Endodermal cell (in vitro differentiated cells): ENCODE data around the gene SPOCK1. TPM values are rescaled to one million over a fixed set of nuclear protein-coding genes. Genes with fewer than 3 reads are reported as not detected.

Experiments used
- DNase-seq: peaks from one replicate; pipeline ENCODE4 v3.0.0-alpha.2; 2017
- H3K27ac ChIP-seq: 2 replicates; pipeline ENCODE4 v1.5.1; 2013; ENCODE audit warnings: mild to moderate bottlenecking, low read depth, low read length, moderate library complexity
- H3K27me3 ChIP-seq: 2 replicates; pipeline ENCODE4 v1.6.1; 2013; ENCODE audit warnings: mild to moderate bottlenecking, low read length, moderate library complexity; ENCODE audit not compliant: insufficient read depth, control insufficient read depth, poor library complexity, severe bottlenecking
- H3K36me3 ChIP-seq: 2 replicates; pipeline ENCODE4 v1.7.0; 2013; ENCODE audit warnings: mild to moderate bottlenecking, low read length, moderate library complexity; ENCODE audit not compliant: control insufficient read depth, insufficient read depth
- H3K4me1 ChIP-seq: one replicate; pipeline ENCODE4 v1.7.0; 2013; ENCODE audit warnings: low read length; ENCODE audit not compliant: control insufficient read depth, insufficient read depth
- H3K4me3 ChIP-seq: 2 replicates; pipeline ENCODE4 v1.5.1; 2013; ENCODE audit warnings: mild to moderate bottlenecking, low read length, moderate library complexity
- H3K9ac ChIP-seq: 2 replicates; pipeline ENCODE4 v1.6.1; 2013; ENCODE audit warnings: mild to moderate bottlenecking, low read length, moderate library complexity; ENCODE audit not compliant: poor library complexity, severe bottlenecking; ENCODE audit errors: extremely low read depth
- H3K9me3 ChIP-seq: 2 replicates; pipeline ENCODE4 v1.6.1; 2013; ENCODE audit warnings: mild to moderate bottlenecking, low read length, moderate library complexity; ENCODE audit not compliant: control insufficient read depth
- H3K27ac Mint-ChIP-seq: 2 replicates; pipeline ENCODE4 v1.8.0; 2020; ENCODE audit warnings: mixed read lengths
- H3K27me3 Mint-ChIP-seq: 2 replicates; pipeline ENCODE4 v1.8.0; 2021; ENCODE audit warnings: mild to moderate bottlenecking, mixed read lengths; ENCODE audit not compliant: insufficient read depth
- H3K36me3 Mint-ChIP-seq: 2 replicates; pipeline ENCODE4 v1.8.0; 2020; ENCODE audit warnings: low read depth, mixed read lengths
- H3K4me1 Mint-ChIP-seq: 2 replicates; pipeline ENCODE4 v1.8.0; 2020; ENCODE audit warnings: mixed read lengths
- H3K4me3 Mint-ChIP-seq: 2 replicates; pipeline ENCODE4 v1.8.0; 2020; ENCODE audit warnings: mild to moderate bottlenecking, moderate library complexity, mixed read lengths
- H3K9me3 Mint-ChIP-seq: 2 replicates; pipeline ENCODE4 v1.8.0; 2020; ENCODE audit warnings: mild to moderate bottlenecking, mixed read lengths
- CTCF ChIP-seq: fragments of 200-600 bp; sonication (generic); conservative IDR thresholded peaks from 2 replicates; pipeline ENCODE4 v1.5.0; 2021; ENCODE audit warnings: antibody characterized with exemption, mild to moderate bottlenecking
- WGBS, 2 experiments: methylation state at CpG; one replicate each; pipeline versions ENCODE4 v1.1.5 to v1.1.7; 2013; ENCODE audit warnings: missing lambda C conversion rate in 2 of 2, mixed read lengths in 1 of 2; ENCODE audit not compliant: insufficient coverage in 1 of 2, insufficient read length in 1 of 2; 5-methylcytosine and 5-hydroxymethylcytosine counted together
- total RNA-seq, 2 donors: library from RNA; stranded (reverse); fragmentation: NEBNext Ultra II Directional in 1 of 2; extraction: Animal tissue kit (Norgen Biotek cat#: 25700) in 1 of 2; gene quantifications; 2 replicates in 1 of 2; 3 replicates in 1 of 2; pipeline ENCODE4 v1.2.1, GENCODE V29; 2021

SPOCK1 gene
- total RNA-seq, 2 donors from 2014 or later: 25.8 to 39.8 TPM

GRCh38 chr5:137069358-137069757 is 429.8 kb downstream of the SPOCK1 start:
- no peak for DNase-seq
- Mint-ChIP-seq H3K27ac (no peak overlapping the region), H3K4me1 (peaks cover 37% of the 10 kb centered on the region), H3K9me3 (peaks cover 3% of the 10 kb centered on the region), H3K4me3 (no peak overlapping the region), H3K36me3 (no peaks in the 10 kb centered on the region), H3K27me3 (peaks cover 19% of the 10 kb centered on the region)
- 93 to 94% methylated on average over 9 to 12 of the region's 12 CpGs for WGBS, 2 experiments
- no peaks in the 10 kb centered on the region for H3K9me3 ChIP-seq
- no peaks in the 10 kb centered on the region for H3K36me3 ChIP-seq
- peaks cover 18% of the 10 kb centered on the region for H3K27me3 ChIP-seq
- H3K4me1 ChIP-seq: peaks cover 27% of the 10 kb centered on the region
- TF ChIP-seq CTCF: no peak
- H3K27ac ChIP-seq: no peak overlapping the region
- no peak overlapping the region for H3K9ac ChIP-seq
- H3K4me3 ChIP-seq: no peak overlapping the region

GRCh38 chr5:137061382-137061781 is 437.7 kb downstream of the SPOCK1 start:
- H3K4me3 Mint-ChIP-seq: no peak overlapping the region
- 75 to 90% methylated on average over 2 to 4 of the region's 4 CpGs for WGBS, 2 experiments
- Histone ChIP-seq H3K27me3 (no peaks in the 10 kb centered on the region), H3K27ac (no peak overlapping the region), H3K4me1 (no peaks in the 10 kb centered on the region), H3K36me3 (no peaks in the 10 kb centered on the region), H3K4me3 (no peak overlapping the region), H3K9ac (no peak overlapping the region), H3K9me3 (no peaks in the 10 kb centered on the region)
- no peaks in the 10 kb centered on the region for H3K27me3 Mint-ChIP-seq
- peaks cover 3% of the 10 kb centered on the region for H3K36me3 Mint-ChIP-seq
- H3K27ac Mint-ChIP-seq: no peak overlapping the region
- DNase-seq: no peak
- H3K9me3 Mint-ChIP-seq: no peaks in the 10 kb centered on the region
- H3K4me1 Mint-ChIP-seq: peaks cover 4% of the 10 kb centered on the region
- TF ChIP-seq CTCF: no peak

- Histone ChIP-seq H3K4me3 (no peak overlapping the region), H3K9ac (no peak overlapping the region), H3K27ac (no peak overlapping the region), H3K9me3 (no peaks in the 10 kb centered on the region), H3K27me3 (no peaks in the 10 kb centered on the region), H3K4me1 (no peaks in the 10 kb centered on the region), H3K36me3 (no peaks in the 10 kb centered on the region)
- no peak overlapping the region for H3K27ac Mint-ChIP-seq
- no peaks in the 10 kb centered on the region for H3K9me3 Mint-ChIP-seq
- H3K4me1 Mint-ChIP-seq: peaks cover 4% of the 10 kb centered on the region
- H3K27me3 Mint-ChIP-seq: peaks cover 3% of the 10 kb centered on the region
- H3K36me3 Mint-ChIP-seq: peaks cover 3% of the 10 kb centered on the region
- 93 to 100% methylated on average over 4 of the region's 4 CpGs for WGBS, 2 experiments
- no peak for DNase-seq
- TF ChIP-seq CTCF: no peak
- no peak overlapping the region for H3K4me3 Mint-ChIP-seq
Measured at GRCh38 chr5:137058089-137058488, 441.0 kb downstream of the SPOCK1 start.
